ENCODE measurements around the gene MIGA2. TPM values are rescaled to one million over a fixed set of nuclear protein-coding genes. Genes with fewer than 3 reads are reported as not detected.
A peak's percentile ranks its signal among the peaks of the same experiment; 100 is the strongest.

MIGA2 gene
- total and polyA plus RNA-seq, 2 of the 4 experiments (the other 2 are of a cell fraction), result 12.5 to 25.3 TPM

GRCh38 chr9:129012893-129013448, 23.5 kb upstream of the MIGA2 start:
- POLR2A ChIA-PET (ENCODE audit: unreplicated experiment), result no interaction called here
- dilution Hi-C loops (cut with HindIII; ENCODE audit: low sequenced_read_pairs, unreplicated experiment), result no loop called here
- Histone ChIP-seq H2AFZ (replicated peaks; ENCODE audit: low read length, poor library complexity) (no peak overlapping the region), H2BK15ac (ENCODE audit: low read depth, low read length) (no peak overlapping the region), H3K23ac (ENCODE audit: low read depth, low read length) (no peak overlapping the region), H2BK5ac (ENCODE audit: low read depth, low read length, poor library complexity, severe bottlenecking) (no peak overlapping the region), H3K27ac (ENCODE audit: insufficient read depth, low read length) (no peak overlapping the region), H2AK5ac (ENCODE audit: low read depth, low read length) (no peak overlapping the region), H3K4me3 (ENCODE audit: insufficient read depth, low read depth, low read length) (no peak overlapping the region), H3K36me3 (ENCODE audit: control insufficient read depth, insufficient read depth, low read length) (peaks cover 28% of the 10 kb centered on the region), H4K8ac (ENCODE audit: low read depth in 2 of 2, low read length in 2 of 2) (no peak overlapping the region), H3K9ac (ENCODE audit: low read depth, low read length) (no peak overlapping the region), H2AK9ac (replicated peaks; ENCODE audit: low read depth, low read length, poor library complexity) (peak overlapping the region; percentile 42), H3K56ac (ENCODE audit: extremely low read depth, insufficient read depth, low read length) (no peak overlapping the region), H3K27me3 (ENCODE audit: control insufficient read depth, insufficient read depth, low read length) (no peaks in the 10 kb centered on the region), H4K91ac (ENCODE audit: insufficient read depth, low read depth, low read length) (no peak overlapping the region), H4K5ac (ENCODE audit: low read depth, low read length) (no peak overlapping the region), H2BK20ac (ENCODE audit: low read depth, low read length) (no peak overlapping the region), H3K14ac (replicated peaks; ENCODE audit: low read depth, low read length) (no peak overlapping the region), H3K4me1 (ENCODE audit: control insufficient read depth, insufficient read depth, low read length) (no peaks in the 10 kb centered on the region), H3K4me2 (ENCODE audit: low read depth, low read length) (no peak overlapping the region), H2BK120ac (ENCODE audit: low read depth, low read length) (no peak overlapping the region), H3K18ac (ENCODE audit: low read depth, low read length) (no peak overlapping the region), H3K79me1 (ENCODE audit: low read depth in 1 of 2, low read length in 2 of 2) (peaks cover 0 to 10% of the 10 kb centered on the region in 2 experiments; a peak in 1 of 4 replicates), H4K20me1 (ENCODE audit: insufficient read depth, low read length) (peaks cover 7% of the 10 kb centered on the region), H3K4ac (ENCODE audit: low read depth, low read length) (no peak overlapping the region), H3K9me3 (ENCODE audit: control insufficient read depth, insufficient read depth, low read length) (no peaks in the 10 kb centered on the region), H3K9me1 (ENCODE audit: insufficient read depth, low read length) (no peaks in the 10 kb centered on the region)
- in situ Hi-C loops (cut with MboI; ENCODE audit: low sequenced_read_pairs), result no loop called here
- no peak for ATAC-seq (ENCODE audit: low read depth)
- BruUV-seq (replicated peaks), result no TSS peak
- WGBS, 2 experiments (ENCODE audit: extremely low coverage in 2 of 2, insufficient read length in 1 of 2), result 80% methylated on average over 5 of the region's 16 CpGs; no CpG with 5 or more reads in 1 of the 2 experiments
- intact Hi-C loops (cut with micrococcal nuclease), result no loop called here
- DNase-seq, result no peak
- CTCF ChIA-PET, result interaction anchor here (0.9 kb wide), 1 partner anchor 18 kb away, joined by 3 read pairs; no protein-coding TSS in a partner anchor
- no peak for TF ChIP-seq MAFK (IDR thresholded peaks at IDR 0.05; ENCODE audit: low read depth, low read length)
- TF ChIP-seq NFE2L2 (IDR thresholded peaks at IDR 0.05; ENCODE audit: low read depth, low read length), result no peak
- no peak for TF ChIP-seq FOS (IDR thresholded peaks at IDR 0.05; ENCODE audit: low read depth, low read length)
- TF ChIP-seq CTCF (conservative IDR thresholded peaks at IDR 0.05; ENCODE audit: low read depth, low read length), result no peak
- TF ChIP-seq SMC3 (IDR thresholded peaks at IDR 0.05; ENCODE audit: low read depth, low read length), result no peak
- no peak for TF ChIP-seq USF2 (IDR thresholded peaks at IDR 0.05; ENCODE audit: low read depth, low read length)
- no peak for TF ChIP-seq RCOR1 (IDR thresholded peaks at IDR 0.05; ENCODE audit: insufficient replicate concordance, low read length)
- TF ChIP-seq POLR2A (IDR thresholded peaks at IDR 0.05; ENCODE audit: low read depth, low read length), result no peak
- no peak for TF ChIP-seq CHD1 (IDR thresholded peaks at IDR 0.05; ENCODE audit: low read depth, low read length)
- no peak for TF ChIP-seq RAD21 (IDR thresholded peaks at IDR 0.05; ENCODE audit: low read length)
- no peak for TF ChIP-seq MXI1 (IDR thresholded peaks at IDR 0.05; ENCODE audit: borderline replicate concordance, low read depth, low read length)
- no peak for TF ChIP-seq CEBPB (IDR thresholded peaks at IDR 0.05; ENCODE audit: low read depth, low read length)
- no peak for TF ChIP-seq BHLHE40 (IDR thresholded peaks at IDR 0.05; ENCODE audit: low read depth, low read length)

Measured in IMR-90 (cell line).